Stimulated activated CD8-positive, alpha-beta memory T cell treated with anti-CD3 and anti-CD28 coated beads, Interleukin-7, amount 100 ng/mL, for 1 hour (primary cell): ENCODE measurements around the gene ATXN1.
"Not testable (repeated sequence)": the region's sequence is repeated elsewhere in the genome, so short reads cannot be mapped to it uniquely, and the experiment has no call there.

Experiments used
- DNase-seq, 2 donors: peaks; one replicate each; pipeline ENCODE4 v3.0.0-alpha.2; 2020; ENCODE audit warnings: low read depth in 2 of 2

ATXN1 gene

GRCh38 chr6:16647422-16647821 lies 113.8 kb downstream of the ATXN1 start:
- no peak for DNase-seq

DNA sequence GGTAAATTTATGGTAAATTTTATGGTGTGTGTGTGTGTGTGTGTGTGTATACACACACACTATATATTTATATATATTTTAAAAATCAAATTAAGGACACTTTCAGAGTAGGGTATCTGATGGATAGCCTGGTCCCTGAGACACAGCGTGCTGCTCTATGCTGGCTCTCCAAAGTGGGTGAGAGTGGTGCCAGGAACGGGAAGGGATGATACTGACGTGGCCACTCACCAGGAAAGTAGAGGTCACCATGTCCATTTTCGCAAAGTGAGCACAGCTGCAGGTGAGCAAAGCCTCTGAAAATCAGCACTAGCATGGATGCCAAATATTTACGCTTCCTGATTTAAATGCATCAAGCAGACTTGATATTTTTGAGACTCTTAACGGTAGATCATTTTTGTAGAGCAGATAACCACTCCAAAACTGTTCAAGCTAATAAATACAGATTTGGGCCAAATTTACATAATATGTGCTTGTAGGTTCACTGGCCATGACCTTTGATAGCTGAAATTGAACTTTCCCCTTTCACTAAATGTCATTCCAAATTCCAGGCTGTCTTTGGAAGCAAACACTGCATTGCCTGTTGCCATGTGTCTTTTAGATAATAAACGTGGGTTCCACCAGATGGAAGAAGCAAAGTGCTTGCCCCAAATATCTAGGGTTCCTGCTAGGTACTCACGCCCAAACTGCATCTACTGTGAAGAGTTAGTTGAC lies 116.6 kb downstream of the ATXN1 start:
- DNase-seq: no peak

- no peak for DNase-seq
These were observed 121.4 kb downstream of the ATXN1 start for GRCh38 chr6:16639684-16640480.

- DNase-seq: no peak
These were observed 123.6 kb downstream of the ATXN1 start for GRCh38 chr6:16637635-16638034.

DNA sequence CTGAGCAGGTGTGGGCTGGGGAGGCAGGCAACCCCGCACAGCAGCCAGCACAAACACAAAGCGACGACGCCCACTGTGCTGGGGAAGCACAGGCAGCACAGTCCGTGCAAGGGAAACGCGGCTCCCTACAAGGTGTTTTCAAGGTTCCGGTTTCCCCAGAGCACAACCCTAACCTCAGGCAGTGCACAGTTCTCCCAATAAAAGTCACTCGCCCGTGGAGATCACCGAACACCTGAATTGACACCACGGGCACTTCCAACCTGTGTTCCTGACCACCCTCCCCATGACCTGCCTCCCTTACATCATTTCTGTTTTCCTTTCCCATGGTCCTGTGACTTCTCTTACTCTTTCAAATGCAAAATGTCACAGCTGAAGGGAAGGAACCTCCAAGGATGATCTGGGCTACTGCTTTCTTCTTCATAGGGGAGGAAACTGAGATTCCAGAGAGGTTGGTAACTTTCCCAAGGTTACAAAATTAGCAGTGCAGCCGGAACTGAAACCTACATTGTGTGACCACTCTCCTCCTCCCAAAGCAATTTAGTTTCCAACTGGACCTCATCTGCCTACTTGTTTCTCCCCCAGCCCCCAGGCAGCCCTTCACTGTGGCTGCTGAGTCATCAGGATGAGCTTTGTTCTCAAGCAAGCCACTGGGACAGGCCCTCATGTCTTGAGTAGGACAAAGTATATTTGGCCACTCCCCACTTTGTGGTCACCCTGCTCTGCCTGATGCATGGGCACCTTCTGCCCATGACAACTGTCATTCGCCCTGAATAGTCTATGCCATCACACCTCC lies 125.3 kb downstream of the ATXN1 start:
- DNase-seq: no peak

GRCh38 chr6:16635291-16635809 lies 125.9 kb downstream of the ATXN1 start:
- no peak for DNase-seq

GRCh38 chr6:16634855-16635254 lies 126.4 kb downstream of the ATXN1 start:
- DNase-seq: no peak

- no peak for DNase-seq
These were observed 127.3 kb downstream of the ATXN1 start for GRCh38 chr6:16633961-16634360.

- no peak for DNase-seq
These were observed 127.8 kb downstream of the ATXN1 start for GRCh38 chr6:16633465-16633864.

GRCh38 chr6:16632101-16632500 lies 129.2 kb downstream of the ATXN1 start:
- DNase-seq: no peak

DNA sequence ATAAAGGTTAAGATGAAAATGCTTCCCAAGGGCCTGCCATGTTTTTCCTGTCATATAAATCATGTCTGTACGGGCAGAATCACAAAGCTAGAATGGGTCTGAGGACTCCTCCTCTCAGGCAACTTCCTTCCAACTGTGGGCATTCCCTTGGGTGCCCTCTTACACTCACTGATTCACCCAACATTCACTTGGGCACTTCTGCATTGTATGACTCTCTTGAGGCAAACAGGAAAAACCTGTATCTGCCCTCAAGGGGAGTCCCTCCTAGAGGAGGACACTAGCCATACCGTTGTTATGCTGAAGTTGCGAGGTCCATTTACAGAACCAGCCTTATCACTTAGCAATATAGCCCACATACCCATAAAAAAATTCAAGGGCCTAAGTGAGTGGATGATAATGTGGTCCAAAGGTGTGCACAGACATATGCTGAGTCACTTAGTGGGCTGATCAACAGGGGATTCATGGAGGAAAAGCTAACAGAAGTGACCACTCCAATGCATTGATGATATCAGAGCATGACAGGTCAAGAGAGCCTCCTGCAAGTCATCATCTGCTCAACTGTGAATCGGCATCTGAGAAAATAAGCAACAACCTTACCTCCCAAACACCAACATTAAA lies 131.1 kb downstream of the ATXN1 start:
- no peak for DNase-seq

DNA sequence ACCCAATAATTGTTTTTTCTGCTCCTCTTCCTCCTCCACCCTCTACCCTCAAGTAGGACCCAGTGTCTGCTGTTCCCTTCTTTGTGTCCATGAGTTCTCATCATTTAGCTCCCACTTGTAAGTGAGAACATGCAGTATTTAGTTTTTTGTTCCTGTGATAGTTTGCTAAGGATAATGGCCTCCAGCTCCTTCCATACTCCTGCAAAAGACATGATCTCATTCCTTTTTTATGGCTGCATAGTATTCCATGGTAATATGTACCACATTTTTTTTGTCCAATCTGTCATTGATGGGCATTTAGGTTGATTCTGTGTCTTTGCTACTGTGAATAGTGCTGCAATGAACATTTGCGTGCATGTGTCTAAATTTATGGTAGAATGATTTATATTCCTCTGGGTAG lies 132.7 kb downstream of the ATXN1 start:
- DNase-seq: not testable (repeated sequence)

DNA sequence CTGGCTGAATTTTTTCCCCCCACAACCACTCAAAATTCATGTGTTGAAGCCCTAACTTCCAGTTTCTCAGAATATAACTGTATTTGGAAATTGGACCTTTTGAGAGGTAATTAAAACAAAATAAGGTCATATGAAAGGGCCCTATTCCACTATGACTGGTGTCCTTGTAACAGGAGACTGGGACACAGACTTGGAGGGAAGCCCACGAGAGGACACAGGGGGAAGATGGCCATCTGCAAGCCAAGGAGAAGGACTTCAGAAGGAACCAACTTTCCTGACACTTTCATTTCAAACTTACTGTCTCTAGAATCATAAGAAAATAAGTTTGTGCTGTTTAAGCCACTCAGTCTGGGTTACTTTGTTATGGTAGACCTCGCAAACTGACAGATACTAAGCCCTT lies 134.6 kb downstream of the ATXN1 start:
- DNase-seq: no peak

- DNase-seq: no peak
These were observed 135.7 kb downstream of the ATXN1 start for GRCh38 chr6:16625291-16626265.

DNA sequence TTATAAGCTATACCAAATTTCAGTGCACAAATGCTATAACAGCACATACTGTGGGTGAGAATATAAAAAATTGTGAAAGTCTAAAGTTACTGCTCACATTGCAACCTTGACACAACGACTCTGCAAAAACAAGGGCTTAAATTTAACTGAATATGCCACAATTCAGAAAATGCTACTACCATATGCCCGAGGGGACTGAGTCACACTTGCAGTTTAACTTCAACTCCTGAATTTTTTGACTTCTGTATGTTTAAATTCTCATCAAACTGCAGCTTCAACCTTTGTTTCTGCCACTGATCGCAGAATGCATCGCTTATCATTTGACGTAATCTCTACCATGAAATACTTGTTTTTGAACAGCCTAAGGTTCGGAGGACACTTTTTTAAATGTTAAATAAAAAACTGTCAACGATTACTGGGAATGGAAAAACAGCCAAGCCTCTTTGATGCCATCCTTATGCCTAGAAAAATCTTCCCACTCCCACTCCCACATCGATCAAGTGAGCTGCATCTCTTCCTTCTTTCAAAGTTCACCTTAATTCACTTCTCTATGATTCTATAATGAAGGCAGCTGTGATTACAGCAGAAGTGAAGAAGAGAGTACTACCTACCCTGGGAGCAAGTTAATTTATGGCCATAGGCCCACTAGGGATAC lies 136.5 kb downstream of the ATXN1 start:
- DNase-seq: no peak

- no peak for DNase-seq
These were observed 137.5 kb downstream of the ATXN1 start for GRCh38 chr6:16623731-16624130.

- no peak for DNase-seq
These were observed 138.1 kb downstream of the ATXN1 start for GRCh38 chr6:16623029-16623653.

DNA sequence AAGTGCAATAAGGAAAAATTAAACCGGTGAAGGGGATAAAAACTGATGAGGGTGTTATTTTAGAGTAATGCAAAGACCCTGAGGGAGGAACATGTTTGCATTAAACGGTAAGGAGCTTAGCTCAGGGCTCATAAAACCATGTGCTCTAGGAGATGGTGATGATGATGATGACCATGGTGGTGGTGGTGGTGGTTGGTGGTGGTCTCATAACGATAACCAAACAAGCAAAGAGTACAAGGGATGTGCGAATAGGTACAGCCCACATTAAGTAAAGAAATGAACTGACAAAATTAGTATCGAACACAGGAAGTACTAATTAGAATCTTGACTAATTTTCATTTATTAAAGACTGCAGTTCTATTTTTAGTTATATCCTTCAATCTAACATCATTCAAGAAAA lies 139.1 kb downstream of the ATXN1 start:
- no peak for DNase-seq

DNA sequence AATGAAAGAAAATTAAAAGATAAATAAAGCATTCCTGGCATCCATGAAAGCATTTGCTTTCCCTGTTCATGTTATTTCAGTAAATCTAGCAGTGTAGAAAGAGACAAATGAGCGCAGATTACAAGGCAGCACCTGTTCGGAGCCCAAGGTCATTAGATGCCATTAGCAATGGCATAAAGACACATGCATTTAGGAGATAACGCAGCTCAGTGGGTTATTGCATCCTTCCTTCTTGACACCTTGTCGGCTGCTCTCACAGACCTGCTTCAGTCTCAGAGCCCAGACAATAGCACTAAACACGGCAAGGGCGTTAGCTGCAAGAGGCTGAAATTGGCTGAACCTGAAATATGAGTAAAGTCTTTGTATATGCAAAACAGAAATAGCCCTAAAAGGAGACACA lies 140.3 kb downstream of the ATXN1 start:
- DNase-seq: no peak

- no peak for DNase-seq
These were observed 141.5 kb downstream of the ATXN1 start for GRCh38 chr6:16619777-16620176.
